ENCODE measurements around the gene FATE1.

- TF ChIP-seq CTCF (conservative IDR thresholded peaks at IDR 0.05; ENCODE audit: low read depth, low read length) (no peak), EZH2 (IDR thresholded peaks at IDR 0.05; ENCODE audit: low read length, unreplicated experiment) (no peak), EZH2phosphoT487 (IDR thresholded peaks at IDR 0.05; ENCODE audit: borderline replicate concordance, low read length) (no peak)
These were observed 28.2 kb upstream of the FATE1 start for GRCh38 chrX:151687635-151688034.

Data from PC-3 (cell line).